ACHN (cell line): ENCODE measurements around the gene PHLDA3.
"Not testable (repeated sequence)": the region's sequence is repeated elsewhere in the genome, so short reads cannot be mapped to it uniquely, and the experiment has no call there.

Experiments used
- DNase-seq: peaks from one replicate; pipeline ENCODE4 v3.0.0-alpha.2; 2015
- in situ Hi-C: cut with HindIII; loops from 2 replicates; pipeline ENCODE4 v1.10.0; 2017; ENCODE audit warnings: low sequenced_read_pairs, low pct_ligation_motif_present, low pct_unique_long_range_greater_than_20kb

The PHLDA3 gene

GRCh38 chr1:201490708-201491131, 21.7 kb upstream of the PHLDA3 start:
- DNase-seq = no peak
- in situ Hi-C loops = no loop called here

GRCh38 chr1:201489643-201490261, 20.8 kb upstream of the PHLDA3 start:
- in situ Hi-C loops = no loop called here
- no peak for DNase-seq

GRCh38 chr1:201488830-201489589, 20.0 kb upstream of the PHLDA3 start:
- DNase-seq = peak; percentile 96
- in situ Hi-C loops = no loop called here

GRCh38 chr1:201487742-201488141, 18.8 kb upstream of the PHLDA3 start:
- no peak for DNase-seq
- in situ Hi-C loops = no loop called here

GRCh38 chr1:201486187-201486586, 17.2 kb upstream of the PHLDA3 start:
- in situ Hi-C loops = no loop called here
- DNase-seq = no peak

- in situ Hi-C loops = no loop called here
These were observed 16.3 kb upstream of the PHLDA3 start for GRCh38 chr1:201485184-201485774.

GRCh38 chr1:201483373-201483949, 14.5 kb upstream of the PHLDA3 start:
- in situ Hi-C loops = no loop called here
- no peak for DNase-seq

More at GRCh38 chr1:201485184-201485774, 16.3 kb upstream of the PHLDA3 start:
- DNase-seq = no peak

- in situ Hi-C loops = no loop called here
- DNase-seq = no peak
These were observed 13.8 kb upstream of the PHLDA3 start for GRCh38 chr1:201482755-201483154.

GRCh38 chr1:201481761-201482493, 12.9 kb upstream of the PHLDA3 start:
- in situ Hi-C loops = no loop called here
- DNase-seq = peak; percentile 83

- in situ Hi-C loops = no loop called here
- no peak for DNase-seq
These were observed 12.0 kb upstream of the PHLDA3 start for GRCh38 chr1:201481004-201481380.

GRCh38 chr1:201480231-201481003, 11.4 kb upstream of the PHLDA3 start:
- in situ Hi-C loops = no loop called here
- DNase-seq = peak; percentile 88

GRCh38 chr1:201479201-201479730, 10.3 kb upstream of the PHLDA3 start:
- no peak for DNase-seq

GRCh38 chr1:201478666-201479065, 9.7 kb upstream of the PHLDA3 start:
- DNase-seq, in situ Hi-C loops: not testable (repeated sequence)

More at GRCh38 chr1:201479201-201479730, 10.3 kb upstream of the PHLDA3 start:
- in situ Hi-C loops = no loop called here

GRCh38 chr1:201476670-201477344, 7.8 kb upstream of the PHLDA3 start:
- peak; percentile 40 for DNase-seq

GRCh38 chr1:201475915-201476669, 7.1 kb upstream of the PHLDA3 start:
- DNase-seq = no peak
- in situ Hi-C loops = no loop called here

More at GRCh38 chr1:201476670-201477344, 7.8 kb upstream of the PHLDA3 start:
- in situ Hi-C loops = no loop called here

- DNase-seq = no peak
- in situ Hi-C loops = no loop called here
These were observed 6.1 kb upstream of the PHLDA3 start for GRCh38 chr1:201475130-201475529.

- no peak for DNase-seq
- in situ Hi-C loops = no loop called here
These were observed 4.3 kb upstream of the PHLDA3 start for GRCh38 chr1:201473296-201473695.
